CD4-positive, alpha-beta T cell treated with Interleukin-12 subunit alpha and Interleukin-12 subunit beta, for 1 hour (primary cell): ENCODE results near the gene STYXL2.

ENCODE experiments used
- DNase-seq: peaks from one replicate; pipeline ENCODE4 v3.0.0-alpha.2; 2020

The STYXL2 gene

GRCh38 chr1:167081594-167082156, 12.2 kb upstream of the STYXL2 start:
- no peak for DNase-seq

- DNase-seq: no peak
Measured at GRCh38 chr1:167082511-167083027, 11.3 kb upstream of the STYXL2 start.

GRCh38 chr1:167083066-167083665, 10.7 kb upstream of the STYXL2 start:
- no peak for DNase-seq

DNA sequence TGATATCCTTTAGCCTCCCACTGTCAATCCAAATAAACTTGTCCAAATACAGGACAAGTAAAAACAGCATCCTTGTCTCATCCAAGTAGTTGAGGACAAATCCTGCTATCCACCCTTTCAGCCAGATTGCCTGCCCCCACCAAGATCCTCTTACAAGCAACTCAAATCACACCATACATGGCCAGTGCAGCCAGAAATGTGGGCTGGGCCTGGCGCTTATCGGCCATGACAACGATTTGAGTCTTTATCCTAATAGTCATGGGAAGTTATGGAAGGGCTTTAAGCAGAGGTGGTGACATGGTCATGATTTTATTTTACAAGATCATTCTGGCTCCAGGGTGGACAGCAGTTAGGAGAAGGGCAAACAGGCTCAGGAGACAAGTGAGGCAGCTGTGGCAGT, 10.0 kb upstream of the STYXL2 start:
- DNase-seq: no peak

- no peak for DNase-seq
Measured at GRCh38 chr1:167084757-167085156, 9.1 kb upstream of the STYXL2 start.

DNA sequence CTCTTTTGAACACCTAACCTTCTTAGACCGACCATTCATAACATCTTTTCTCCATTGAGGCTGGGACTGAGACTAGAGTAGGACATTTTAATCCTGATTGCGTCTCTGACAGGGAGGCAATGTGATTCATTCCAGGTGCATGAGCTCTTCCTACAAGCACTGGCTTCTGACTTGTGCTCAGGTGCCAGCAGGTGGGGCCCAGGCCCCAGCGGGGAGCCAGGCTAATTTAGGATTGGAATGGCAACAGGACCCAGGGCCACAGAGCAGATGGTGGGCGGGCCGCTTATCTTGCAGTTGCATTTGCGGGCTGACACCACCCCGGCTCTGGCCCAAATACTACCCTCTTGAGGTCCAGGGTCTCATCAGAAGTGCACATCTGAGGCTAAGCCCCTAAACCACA, 7.8 kb upstream of the STYXL2 start:
- DNase-seq: no peak

- no peak for DNase-seq
Measured at GRCh38 chr1:167086768-167087167, 7.1 kb upstream of the STYXL2 start.

- no peak for DNase-seq
Measured at GRCh38 chr1:167088746-167089417, 5.0 kb upstream of the STYXL2 start.

- DNase-seq: no peak
Measured at GRCh38 chr1:167089939-167090313, 3.9 kb upstream of the STYXL2 start.

DNA sequence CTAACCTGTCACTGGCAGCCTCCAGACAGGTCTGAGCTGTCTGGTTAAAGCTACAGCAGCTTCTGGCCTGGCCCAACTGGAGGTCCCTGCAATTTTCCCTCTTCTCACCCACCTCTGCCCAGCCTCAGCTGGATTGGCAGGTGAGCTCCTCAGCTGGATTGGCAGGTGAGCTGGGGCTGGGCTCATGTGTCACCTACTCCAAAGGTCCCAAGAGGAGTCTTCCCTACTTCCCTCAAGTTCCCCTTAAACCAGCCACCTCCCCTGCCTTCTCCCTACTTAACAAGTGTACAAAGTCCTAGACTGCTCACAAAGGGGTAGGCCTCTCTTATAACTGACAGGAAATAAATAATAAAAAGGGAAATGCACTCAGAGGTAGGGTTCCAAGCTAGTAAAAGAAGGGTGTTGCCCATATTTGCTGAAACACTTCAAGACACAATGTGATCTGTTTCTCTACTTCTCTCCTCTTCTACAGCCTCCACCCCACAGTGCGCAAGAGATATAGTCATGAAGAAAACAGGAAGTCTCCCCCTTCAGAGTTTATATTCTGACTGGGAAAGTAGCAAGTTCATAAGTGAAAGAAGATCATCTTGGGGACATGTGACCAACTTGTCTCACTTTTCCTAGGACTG, 3.4 kb upstream of the STYXL2 start, which contains the start of gene GPA33:
Gene GPA33, minus strand, starts transcription at position 64 of the 629 bp plus-strand sequence. CDS start 90 bp downstream, outside the sequence.
- peak; percentile 54 for DNase-seq

DNA sequence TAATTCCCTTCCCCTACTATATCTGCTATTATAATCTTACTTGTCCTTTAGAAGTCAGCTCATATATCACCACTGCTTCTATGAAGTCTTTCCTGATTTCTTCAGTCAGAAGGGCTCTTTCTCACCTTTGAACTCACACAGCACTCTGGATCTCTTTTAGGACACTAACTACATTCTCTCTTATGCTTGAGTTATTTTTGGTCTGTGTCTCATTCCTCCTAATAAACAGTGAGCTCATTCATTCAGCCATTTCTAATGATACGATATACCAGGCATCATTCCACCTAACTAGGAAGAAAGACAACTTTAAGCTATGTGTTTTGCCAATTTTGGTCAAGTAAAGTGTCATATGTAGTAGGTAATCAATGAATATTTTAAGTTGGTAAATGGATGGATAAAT, 1.2 kb upstream of the STYXL2 start:
- DNase-seq: no peak

DNA sequence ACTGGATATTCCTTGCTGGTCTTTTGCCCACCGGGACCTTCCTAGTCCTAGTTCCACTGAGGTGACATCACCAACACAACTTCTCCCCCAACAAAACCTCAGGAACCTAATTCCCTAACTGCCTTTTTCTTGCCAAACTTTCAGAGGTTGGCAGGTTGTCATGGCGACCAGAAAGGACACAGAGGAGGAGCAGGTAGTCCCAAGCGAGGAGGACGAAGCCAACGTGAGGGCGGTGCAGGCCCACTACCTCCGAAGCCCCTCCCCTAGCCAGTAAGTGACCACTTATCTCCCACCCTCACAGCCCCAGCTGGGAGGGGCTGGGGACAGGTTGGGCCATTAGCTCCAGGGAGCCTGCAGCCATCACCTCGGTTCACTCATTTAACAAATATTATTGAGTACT, 815 bp downstream of the STYXL2 start:
- DNase-seq: no peak

DNA sequence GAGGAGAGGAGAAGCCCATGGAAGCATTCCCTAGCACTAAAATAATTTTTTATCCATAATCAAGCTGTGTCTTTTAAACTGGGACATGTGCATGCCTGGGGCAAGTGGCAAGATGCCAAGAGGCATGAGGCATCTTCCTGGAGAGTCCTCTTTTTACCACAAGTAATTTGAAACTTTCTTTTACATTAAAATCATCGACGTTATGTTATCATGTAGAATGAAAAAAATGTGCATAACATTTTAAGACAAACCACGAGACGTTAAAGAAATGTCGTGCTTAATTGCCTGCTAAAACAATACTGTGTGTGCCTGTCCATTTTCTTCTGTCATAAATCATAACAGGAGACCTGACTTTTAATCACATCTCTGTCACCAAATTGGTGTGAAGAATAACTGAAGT, 1.5 kb downstream of the STYXL2 start:
- DNase-seq: no peak

- no peak for DNase-seq
Measured at GRCh38 chr1:167099851-167100250, 6.0 kb downstream of the STYXL2 start.

DNA sequence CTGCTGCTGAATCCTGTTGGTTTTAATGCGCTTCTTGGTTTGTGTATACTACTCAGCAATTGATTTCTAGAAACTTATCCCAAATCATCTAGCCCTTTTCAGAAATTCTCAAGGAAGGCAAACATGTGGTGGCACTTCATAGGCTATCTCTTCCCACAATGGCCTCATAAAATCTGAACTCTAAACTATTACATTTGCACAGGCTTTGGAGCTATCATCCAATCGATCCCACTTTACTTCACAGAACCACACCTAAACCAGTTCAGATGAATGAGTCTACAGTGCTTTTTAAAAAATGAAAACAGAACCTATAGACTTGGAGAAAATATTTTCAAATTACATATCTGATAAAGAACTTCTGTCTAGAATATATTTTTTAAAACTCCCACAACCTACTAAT, 6.9 kb downstream of the STYXL2 start:
- no peak for DNase-seq

DNA sequence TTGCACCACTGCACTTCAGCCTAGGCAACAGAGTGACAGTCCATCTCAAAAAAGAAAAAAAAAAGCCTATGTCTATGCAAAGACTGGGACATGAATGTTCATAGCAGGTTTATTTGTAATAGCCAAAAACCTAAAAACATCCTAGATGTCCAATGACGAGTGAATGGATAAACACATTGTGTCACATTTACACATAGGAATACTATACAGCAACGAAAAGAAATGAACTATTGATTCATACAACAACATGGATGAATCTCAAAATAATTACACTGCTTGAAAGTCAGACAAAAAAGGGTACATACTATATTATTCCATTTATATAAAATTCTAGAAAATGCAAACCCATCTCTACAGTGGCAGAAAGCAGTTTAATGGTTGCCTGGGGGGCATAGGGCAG, 7.9 kb downstream of the STYXL2 start:
- no peak for DNase-seq

- no peak for DNase-seq
Measured at GRCh38 chr1:167102906-167103573, 9.2 kb downstream of the STYXL2 start.

DNA sequence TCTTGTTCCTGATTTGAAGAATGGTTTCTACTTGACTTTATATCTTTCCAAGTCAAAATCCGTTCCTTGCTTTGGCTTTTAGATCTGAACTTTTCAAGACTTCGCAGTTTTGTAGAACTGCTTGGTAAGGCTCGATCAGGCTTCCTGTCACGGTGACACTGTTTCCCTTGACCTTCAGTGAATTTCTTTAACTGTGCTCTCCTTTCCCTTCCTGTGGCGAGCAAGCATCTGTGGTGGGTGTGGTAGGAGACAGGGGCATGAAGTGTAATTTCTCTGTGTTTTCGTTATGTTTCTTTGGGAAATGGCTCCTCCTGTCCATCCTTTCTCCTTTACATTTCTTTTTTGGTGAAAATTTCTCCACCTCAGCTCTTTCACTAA, 10.4 kb downstream of the STYXL2 start:
- no peak for DNase-seq

DNA sequence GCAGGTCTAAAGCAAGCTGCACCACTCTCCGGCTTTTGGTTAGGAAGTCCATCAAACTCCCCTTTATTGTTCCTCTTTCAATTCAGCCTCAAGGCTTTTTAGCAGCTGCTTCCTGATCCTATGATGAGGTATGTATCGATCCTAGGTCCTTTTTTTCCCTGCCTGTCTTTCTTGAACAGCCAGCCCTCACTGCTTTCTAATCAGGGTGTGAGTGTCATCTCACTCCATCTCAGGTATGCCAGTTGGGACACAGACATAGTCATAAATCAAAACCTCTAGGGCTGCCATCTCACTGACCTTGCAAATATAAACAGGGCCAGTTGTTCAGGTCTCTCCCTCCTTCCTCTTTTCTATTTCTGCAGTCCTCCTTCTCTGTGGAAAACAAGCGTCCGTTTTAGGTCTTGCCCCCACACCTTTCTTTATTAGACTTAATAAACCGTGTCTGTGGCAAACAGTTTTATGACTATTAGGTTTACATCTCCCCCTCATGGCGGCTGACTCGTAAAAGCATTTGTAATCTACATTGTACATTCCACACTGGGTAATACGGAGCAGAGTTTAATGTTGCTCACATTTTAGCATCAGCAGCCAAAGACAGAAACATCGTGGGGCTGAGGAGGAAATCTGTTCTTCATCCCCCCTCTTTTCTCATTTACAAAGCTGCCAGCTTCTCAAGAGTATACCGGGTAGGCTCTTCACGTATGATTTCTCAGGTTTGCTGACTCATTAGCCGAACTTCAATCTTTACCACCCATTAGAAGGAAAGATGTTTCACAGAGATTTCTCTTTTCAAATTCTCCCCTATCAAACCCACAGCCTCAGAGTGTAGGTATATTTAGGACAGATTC, 11.6 kb downstream of the STYXL2 start:
- DNase-seq: no peak

- no peak for DNase-seq
Measured at GRCh38 chr1:167106119-167106461, 12.2 kb downstream of the STYXL2 start.

- DNase-seq: no peak
Measured at GRCh38 chr1:167107456-167107855, 13.6 kb downstream of the STYXL2 start.

DNA sequence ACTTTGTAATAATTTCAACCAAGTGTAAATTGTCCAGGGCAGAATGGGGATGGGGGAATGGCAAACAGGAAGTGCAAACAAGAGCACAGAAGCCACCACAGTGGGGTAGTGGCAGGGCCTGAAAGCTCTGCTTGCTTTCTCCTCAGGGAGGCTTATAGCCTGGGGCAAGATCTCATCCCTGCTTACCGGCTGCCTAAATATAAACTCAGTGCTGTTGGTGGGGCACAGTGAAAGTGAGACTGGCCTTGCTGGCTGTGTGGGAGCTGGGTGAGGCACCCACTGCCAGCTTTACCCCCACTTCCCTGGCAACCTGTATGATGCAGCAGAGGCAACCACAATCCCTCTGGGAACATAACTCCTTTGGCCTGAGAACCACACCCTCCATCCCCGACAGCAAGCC, 15.2 kb downstream of the STYXL2 start:
- DNase-seq: no peak

- DNase-seq: peak; percentile 41
Measured at GRCh38 chr1:167110586-167110985, 16.7 kb downstream of the STYXL2 start.
